ENCODE data around the gene GRK3.
"Not testable (repeated sequence)": the region's sequence is repeated elsewhere in the genome, so short reads cannot be mapped to it uniquely, and the experiment has no call there.

GRK3 gene

DNA sequence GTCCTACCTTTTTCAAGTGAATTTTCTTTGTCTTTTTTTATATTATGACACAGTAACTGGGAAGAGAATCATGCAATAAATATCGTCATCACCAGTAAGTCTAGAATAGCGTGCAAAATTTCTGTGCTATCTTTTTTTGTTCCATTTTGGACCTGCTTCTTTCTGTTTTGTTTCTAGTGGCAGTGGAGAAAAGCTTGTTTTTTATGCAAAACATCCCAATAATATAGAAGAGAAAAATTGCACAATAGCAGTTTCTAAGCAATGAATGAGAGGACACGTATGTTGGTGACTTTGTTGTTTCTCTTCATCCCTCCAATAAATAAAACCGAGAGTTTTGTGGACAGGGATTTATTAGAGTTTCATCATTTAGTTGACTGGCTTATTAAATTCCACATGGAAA, 10.3 kb downstream of the GRK3 start:
- no peak for DNase-seq

DNA sequence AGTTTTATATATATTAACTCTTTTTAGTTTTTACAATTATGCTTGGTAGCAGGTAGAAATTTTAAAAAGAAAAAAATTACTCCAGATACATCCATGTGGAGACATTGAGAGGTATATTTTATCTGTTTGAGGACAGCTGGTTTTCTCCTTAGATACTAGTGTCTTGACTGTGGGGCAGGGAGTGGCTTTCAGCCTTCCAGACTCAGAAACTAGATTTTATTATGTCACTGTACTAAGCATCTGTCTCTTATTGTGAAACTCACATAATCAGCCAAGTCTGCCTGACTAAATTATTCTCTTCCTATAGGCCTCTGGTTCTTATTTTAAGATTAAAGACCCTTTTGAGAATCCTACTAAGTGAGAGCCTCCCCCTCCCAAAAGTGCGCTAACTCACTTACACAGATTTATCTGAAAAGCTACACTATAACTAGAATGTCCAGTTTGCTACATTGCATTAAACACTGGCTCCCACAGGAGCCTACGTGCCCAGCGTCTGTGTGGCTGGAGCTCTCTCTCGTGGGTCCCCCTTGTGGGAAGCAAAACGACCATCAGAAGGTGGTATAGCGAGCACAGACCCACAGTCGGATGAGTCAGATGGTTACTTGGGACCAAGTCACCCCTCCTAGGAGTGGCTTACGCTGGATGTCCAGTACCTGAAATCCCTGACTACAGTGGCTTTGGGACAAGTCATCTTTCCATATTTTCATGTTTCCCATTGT, 11.4 kb downstream of the GRK3 start:
- not testable (repeated sequence) for DNase-seq

DNA sequence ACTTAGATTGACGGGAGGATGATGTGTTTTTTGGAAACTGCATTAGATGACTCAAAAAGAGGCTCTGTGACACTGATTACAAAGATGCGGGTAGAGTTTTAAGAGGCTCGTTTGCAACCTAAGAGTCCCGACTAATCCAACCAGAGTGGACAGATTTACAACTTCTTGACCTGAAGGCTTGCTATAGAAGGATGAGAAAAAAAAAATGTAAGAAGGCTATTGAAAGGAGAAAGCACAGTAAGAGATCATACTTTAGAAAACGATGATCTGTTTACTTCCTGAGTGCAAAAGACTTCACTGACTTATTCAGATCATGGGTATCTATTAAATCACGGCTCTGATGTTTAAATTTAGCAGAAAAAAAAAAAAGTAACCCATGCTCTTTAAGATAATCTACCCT, 17.0 kb downstream of the GRK3 start:
- DNase-seq: not testable (repeated sequence)

DNA sequence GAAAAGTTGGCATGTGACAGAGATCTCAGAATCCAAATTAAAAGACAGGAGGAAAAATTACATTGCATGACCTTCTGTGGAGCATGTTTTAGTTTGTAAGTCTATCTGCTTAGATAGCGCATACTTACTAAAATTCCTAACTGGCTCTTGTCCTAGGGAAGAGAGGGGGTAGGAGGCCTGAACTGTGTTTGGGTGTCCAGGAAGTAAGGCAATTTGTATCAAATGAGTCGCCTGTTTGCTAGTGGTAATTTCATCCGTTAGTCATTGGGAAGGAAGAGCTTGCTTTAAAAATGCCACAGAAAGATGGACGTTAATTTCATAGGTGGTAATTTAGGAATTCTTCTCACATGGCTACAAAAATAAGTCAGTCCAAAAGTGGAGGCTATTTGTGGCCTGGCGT, 18.5 kb downstream of the GRK3 start:
- DNase-seq: no peak

DNA sequence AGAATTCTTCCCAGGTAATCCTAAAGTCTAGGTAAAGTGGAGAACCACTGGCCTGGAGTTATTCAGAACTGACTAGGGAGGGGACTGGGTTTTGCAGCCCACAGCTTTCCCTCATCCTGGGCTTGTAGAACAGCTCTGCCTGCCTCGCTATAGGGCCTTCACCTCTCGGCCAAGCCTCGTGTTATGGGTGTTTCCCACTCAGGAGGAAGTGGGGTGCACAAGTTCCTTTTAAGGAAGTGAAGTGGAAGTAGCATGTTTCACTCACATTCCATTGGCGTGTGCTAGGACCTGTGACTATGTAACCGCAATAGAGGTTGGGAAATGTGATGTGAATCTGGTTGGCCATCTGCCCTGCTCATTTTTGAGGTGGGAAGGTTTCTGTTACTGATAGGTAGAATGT, 20.5 kb downstream of the GRK3 start:
- not testable (repeated sequence) for DNase-seq

DNA sequence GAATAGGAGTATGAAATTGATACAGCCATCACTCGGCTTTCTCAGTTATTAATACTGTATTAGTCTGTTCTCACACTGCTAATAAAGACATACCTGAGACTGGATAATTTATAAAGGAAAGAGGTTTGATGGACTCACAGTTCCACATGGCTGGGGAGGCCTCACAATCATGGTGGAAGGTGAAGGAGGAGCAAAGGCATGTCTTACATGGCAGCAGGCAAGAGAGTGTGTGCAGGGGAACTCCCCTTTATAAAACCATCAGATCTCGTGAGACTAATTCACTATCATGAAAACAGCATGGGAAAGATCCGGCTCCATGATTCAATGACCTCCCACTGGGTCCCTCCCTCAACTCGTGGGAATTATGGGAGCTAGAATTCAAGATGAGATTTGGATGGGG, 25.2 kb downstream of the GRK3 start:
- DNase-seq: not testable (repeated sequence)

DNA sequence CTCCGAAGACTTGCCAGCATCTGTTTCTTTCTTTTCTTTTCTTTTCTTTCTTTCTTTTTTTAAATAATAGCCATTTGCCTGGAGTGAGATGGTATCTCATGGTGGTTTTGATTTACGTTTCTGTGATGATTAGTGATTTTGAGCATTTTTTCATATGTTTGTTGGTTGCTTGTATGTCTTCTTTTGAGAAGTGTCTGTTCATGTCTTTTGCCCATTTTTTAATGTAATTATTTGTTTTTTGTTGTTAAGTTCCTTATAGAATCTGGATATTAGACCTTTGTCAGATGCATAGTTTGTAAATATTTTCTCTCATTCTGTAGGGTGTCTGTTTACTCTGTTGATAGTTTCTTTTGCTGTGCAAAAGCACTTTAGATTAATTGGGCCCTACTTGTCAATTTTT, 28.8 kb downstream of the GRK3 start:
- not testable (repeated sequence) for DNase-seq

DNA sequence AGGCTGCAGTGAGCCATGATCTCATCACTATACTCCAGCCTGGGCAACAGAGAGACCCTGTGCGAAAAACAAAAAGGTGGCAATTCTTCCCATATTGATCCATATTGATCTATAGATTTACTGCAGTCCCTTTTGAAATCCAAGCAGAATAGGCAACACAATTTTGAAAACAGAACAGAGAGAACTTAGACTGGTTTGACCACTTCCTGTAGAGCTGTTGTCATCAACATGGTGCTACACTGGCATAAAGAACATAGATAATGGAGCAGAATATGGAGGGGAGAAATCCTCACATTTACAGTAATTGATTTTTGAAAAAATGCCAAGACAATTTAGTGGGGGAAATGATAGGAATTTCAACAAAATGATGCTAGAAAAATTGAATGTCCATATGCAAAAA, 34.1 kb downstream of the GRK3 start:
- DNase-seq: no peak

DNA sequence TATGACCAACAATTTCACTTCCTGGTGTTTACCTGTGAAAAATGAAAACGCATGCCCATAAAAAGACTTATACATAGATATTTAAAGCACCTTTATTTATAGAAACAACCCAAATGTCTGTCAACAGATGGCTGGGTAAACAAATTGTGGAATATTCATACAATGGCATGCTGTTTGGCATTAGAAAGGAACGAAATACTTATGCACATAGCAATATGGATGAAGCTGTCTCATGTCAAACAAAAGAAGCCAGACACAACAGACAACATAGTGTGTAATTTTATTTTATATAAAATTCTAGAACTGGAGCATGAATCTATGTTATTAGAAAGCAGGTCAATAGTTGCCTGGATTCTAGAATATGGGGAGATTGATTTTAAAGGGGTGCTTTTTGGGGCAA, 38.0 kb downstream of the GRK3 start:
- no peak for DNase-seq

DNA sequence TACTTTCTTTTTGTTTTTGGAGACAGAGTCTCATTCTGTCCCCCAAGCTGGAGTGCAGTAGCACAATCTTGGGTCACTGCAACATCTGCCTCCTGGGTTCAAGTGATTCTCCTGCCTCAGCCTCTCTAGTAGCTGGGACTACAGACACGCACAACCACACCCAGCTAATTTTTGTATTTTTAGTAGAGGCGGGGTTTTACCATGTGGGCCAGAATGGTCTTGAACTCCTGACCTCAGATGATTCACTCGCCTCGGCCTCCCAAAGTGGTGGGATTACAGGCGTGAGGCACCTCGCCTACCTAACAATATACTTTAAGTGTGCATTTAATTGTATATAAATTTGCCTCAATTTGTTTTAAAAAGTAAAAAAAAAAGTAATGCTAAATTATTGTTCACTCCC, 38.4 kb downstream of the GRK3 start:
- no peak for DNase-seq

DNA sequence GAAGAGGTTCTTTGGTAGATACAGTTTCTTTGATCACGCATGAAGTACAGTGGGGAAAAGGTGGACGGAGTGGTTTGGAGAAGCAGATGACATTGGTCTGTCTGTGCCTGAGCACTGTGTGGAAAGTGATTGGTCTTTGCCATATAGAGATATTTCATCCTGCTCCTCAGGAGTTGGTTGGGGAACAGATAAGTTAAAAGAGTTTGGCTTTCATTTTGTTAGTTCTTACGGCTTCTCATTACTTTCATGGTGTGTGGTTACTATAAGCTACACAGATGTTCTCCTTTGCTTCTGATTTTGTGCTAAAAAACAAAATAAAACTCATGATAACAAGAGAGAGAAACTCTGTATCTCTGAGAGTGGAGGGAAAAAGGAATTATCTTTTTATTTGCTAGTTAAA, 40.7 kb downstream of the GRK3 start:
- DNase-seq: not testable (repeated sequence)

DNA sequence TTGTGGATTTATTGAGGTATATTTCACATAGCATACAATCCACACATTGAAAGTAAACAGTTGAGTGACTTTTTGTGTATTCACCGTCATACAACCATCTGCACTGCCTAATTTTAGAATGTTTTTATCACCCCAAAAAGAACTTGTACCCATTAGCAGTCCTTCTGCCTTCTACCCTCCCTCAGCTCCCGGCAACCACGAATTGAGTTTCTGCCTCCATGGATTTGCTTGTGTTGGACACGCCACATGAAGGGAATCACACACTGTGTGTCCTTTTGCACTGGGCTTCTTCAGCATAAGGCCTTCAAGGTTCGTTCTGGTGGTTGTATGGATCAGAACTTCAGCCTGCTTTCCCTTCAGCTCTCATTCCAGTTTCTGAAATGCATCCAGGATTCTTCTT, 41.1 kb downstream of the GRK3 start:
- DNase-seq: not testable (repeated sequence)

DNA sequence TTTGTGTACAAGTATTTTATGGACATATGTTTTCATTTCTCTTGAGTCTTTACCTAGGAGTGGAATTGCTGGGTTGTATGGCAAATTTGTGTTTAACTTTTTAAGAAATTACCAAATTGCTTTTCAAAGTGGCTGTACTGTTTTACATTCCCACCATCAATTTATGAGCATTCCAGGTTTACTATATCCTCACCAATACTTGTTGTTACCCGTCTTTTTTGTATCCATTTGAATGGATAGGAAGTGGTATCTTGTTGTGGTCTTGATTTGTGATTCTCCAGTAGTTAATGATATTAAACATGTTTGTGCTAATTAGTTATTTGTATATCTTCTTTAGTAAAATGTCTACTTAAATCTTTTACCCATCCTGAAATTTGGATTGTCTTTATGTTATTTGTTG, 46.8 kb downstream of the GRK3 start:
- not testable (repeated sequence) for DNase-seq

DNA sequence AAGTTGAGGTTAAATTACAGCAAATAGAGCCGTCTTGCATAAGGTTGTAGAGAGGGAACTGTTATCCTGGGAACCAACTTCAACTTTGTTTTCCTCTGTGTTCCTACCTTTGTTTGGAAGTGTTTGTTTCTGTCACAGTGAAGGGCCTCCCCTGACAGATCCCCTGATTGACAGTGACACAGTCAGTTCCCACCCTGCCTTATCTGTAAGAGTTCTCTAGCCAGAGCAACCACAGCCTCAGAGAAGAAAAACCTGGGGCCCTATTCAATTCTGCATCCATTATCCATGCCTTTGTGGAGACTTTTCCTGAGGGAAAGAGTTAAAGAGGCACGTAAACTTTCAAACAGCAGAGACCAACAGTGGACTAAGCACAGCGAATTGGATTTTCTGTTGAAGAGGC, 48.7 kb downstream of the GRK3 start:
- not testable (repeated sequence) for DNase-seq

DNA sequence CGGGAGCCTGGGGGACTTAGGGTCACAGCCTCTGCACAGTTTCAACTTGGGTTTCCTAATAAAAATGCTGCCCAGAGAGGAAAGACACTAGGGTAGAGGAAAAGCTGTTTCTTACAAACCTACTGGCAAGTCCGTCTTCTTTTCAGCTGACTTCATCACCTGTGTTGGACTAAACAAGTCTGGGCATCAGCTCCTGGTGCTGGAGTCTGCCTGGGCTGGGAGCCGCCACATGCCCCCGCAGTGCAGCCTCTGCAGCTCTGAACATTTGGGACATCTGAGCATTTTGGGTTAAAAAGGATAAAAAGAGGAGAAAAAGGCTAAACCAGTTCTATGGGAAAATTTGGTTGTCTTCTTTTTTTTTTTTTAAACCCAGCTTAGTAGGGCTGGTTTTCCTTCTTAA, 49.1 kb downstream of the GRK3 start:
- not testable (repeated sequence) for DNase-seq

DNA sequence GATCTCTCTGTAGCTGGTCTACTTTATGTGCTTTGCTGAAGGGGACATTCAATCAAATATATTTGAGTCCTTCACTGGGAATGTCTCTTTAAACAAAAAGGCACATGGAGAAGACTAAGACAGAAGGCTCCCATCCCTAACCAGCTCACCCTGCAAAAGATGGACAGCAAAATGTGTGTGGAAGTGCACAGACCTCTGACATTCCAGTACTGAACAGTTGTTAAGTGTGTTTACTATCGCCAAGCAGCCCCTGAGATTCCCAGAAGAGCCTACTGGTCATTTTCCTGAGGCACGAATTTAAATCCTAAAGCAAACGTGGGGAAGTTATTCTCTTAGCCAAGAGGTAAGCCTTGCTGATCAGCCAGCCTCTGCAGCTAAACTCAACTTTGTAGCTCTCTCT, 50.3 kb downstream of the GRK3 start:
- not testable (repeated sequence) for DNase-seq

DNA sequence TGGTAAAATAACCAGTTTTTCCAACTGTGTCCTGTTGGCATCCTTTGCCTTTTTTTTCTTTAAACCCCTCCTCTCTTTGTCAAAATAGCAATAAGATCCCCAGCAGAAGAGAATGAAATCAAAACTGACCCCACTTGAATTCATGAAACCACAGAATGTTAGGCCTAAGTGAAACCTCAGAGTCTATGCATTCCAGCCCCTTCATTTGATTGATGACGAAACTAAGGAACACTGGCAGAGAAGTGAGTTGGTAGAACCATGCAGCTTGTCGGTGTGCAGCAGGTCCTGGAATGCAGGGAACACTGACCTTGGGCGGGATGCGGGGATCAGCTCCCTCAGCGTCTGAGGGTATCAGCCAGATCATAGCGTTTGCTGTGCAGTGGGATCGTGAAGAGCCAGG, 57.5 kb downstream of the GRK3 start:
- no peak for DNase-seq

DNA sequence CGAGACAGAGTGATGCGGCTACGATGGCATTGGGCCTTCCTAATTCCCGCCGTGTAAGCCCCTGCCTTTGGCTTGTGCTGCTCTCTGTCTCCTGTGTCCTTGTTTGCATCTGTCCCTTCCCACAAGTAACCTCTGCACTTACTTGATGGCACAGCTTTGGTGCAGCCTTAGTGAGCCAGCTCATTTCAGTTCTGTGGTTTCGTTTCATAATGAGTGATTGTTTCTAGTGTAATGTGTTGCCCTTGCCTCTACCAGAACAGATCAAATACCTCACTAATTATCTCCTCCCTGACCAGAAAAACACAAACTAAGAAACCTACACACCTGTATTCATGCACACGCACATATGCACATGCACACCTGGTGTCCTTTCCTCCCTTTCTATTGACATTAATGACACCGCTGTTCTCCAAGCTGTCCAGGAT, 58.8 kb downstream of the GRK3 start:
- peak; percentile 8 to 16 for DNase-seq

DNA sequence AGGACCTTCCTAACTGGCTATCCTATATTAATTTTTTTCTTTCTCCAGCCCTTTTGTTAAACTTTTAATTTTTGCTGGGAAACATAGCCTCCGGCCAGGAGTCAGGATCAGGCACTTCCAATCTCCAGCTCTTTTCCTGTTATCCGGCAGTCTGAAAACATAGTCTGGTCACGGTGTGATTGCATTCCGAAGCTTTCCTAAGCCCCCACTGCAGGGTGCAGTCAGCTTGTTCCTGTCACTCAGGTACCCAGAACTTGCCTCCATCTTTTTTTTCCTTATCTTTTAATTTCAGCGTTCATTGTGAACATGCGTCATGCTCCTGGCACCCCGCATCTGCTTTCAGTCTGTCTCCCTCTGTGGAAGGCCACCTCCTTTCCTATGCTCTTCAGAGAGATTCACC, 59.4 kb downstream of the GRK3 start:
- DNase-seq: no peak

DNA sequence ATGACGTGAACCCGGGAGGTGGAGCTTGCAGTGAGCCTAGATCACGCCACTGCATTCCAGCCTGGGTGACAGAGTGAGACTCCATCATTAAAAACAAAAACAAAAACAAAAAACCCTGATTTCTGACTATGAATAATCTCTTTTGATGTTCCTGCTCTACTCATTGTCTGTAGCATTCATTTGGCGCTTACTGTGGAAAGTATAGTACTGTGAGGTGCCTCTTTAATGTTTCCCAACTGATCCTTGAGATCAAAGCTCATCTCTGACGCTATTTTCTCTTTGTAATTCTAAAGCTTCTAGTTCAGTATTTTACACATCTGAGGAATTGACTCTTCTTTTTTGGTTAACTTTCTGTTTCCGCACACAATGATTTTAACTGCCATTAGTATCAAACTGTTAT, 60.0 kb downstream of the GRK3 start:
- no peak for DNase-seq

DNA sequence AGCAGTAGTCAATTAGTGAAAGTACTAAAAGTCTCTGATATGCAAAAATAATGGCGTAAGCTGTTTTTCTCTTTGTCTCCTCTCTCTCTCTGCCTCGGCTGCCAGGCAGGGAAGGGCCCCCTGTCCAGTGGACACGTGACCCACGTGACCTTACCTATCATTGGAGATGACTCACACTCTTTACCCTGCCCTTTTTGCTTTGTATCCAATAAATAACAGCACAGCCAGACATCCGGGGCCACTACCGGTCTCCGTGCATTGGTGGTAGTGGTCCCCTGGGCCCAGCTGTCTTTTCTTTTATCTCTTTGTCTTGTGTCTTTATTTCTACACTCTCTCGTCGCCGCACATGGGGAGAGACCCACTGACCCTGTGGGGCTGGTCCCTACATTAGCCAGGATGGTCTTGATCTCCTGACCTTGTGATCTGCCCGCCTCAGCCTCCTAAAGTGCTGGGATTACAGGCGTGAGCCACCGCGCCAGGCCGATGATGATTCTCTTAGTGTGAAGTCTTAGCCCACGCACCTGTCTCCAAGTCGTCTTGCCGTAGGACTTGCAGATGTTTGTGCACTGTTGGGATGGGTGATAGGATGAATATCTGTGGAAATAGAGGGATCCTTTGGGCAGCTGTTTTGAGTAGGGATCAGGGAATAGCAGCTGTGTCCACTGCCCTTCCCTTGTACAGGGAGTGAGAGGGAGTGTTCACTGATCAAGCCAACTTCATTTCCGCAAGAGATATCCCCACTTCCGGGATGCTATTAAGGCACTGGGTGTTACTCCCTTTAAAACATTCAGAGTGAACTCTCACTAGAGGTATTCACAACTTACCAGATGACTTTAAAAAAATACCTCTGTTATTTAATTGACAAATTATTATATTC, 61.5 kb downstream of the GRK3 start:
- not testable (repeated sequence) for DNase-seq

DNA sequence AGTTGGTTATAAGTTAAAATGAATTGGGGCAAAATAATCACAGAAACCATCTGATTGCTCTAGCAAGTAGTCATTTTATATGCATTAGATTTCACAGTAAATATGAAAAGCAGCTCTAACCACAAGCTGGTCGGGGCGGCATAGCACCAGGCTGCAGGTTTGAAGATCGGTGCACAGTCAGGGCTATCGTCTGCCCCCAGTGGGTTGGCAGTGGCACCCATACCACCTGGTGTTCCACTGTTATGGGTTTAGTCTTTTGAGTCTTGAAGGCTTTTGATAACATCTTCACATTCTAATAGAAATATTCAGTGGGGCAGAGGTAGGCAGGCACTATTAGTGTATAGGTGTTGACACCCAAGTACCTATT, 62.1 kb downstream of the GRK3 start:
- DNase-seq: no peak

DNA sequence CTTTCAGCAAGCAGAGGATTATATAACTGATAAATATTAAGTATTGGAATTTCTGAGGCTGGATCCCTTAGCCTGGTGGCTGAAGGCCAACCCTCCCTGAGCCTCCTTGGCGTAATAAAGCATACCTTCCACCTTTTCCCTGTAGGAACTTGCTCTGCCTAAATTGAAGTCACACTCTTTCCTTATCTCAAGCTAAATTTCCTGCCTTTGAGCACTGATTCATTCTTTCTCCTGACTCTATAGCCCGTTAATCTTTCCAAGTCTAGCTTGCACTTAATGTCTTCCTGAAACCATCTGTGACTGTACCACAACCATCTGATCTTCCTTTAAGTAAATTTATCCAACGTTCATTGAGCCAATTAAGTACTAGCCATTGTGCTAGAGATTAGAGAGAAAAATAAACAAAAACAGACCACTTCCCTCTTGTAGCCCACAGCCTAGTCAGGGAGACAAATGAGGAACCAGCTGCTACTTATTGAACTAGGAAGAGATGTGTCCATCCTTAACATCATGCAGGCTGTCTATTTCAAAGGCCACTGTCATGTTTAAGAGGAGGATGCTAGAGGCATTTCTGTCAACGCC, 62.9 kb downstream of the GRK3 start:
- DNase-seq: no peak

DNA sequence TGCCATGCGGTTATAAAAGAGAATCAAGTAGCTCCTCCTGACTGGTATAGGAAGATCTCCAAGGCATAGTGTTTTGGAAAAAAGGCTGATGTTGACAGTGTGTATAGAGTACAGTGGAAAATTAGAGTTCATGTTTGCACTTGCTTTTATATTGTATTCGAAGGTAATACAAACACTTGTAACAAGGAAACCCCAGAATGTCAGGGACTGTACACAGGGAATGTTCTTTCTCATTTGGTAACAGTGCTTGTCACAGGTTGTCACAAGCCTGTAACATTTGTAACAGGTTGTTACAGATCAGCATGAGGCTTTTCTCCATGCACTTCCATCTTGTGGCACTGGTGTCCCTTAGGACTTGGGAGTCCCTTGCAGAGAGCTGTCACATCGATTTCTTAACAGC, 64.0 kb downstream of the GRK3 start:
- DNase-seq: no peak

Data from activated CD4-positive, alpha-beta T cell treated with anti-CD3 and anti-CD28 coated beads, Interleukin-2, amount 50 U/mL, for 48 hours (primary cell).